GM21390 (cell line): Measurements from ENCODE around the gene EDARADD.
"Not testable (repeated sequence)": the region's sequence is repeated elsewhere in the genome, so short reads cannot be mapped to it uniquely, and the experiment has no call there.

Experiments
- ATAC-seq: cut with Tn5 transposase; IDR thresholded peaks from one replicate; pipeline ENCODE4 v1.9.1; 2021; ENCODE audit not compliant: unreplicated experiment

Gene EDARADD

GRCh38 chr1:236393681-236394481, at the start of gene EDARADD:
EDARADD (plus strand) TSS chr1:236394286; CDS start chr1:236394445, 159 bp downstream.
- ATAC-seq = no peak

GRCh38 chr1:236345728-236346127, 48.4 kb upstream of the EDARADD start:
- no peak for ATAC-seq

GRCh38 chr1:236348071-236348470, 46.0 kb upstream of the EDARADD start:
- no peak for ATAC-seq

GRCh38 chr1:236350308-236350707, 43.8 kb upstream of the EDARADD start:
- no peak for ATAC-seq

- ATAC-seq = no peak
Measured at GRCh38 chr1:236351875-236352573, 42.1 kb upstream of the EDARADD start.

- not testable (repeated sequence) for ATAC-seq
Measured at GRCh38 chr1:236352747-236353146, 41.3 kb upstream of the EDARADD start.

GRCh38 chr1:236353813-236354212, 40.3 kb upstream of the EDARADD start:
- no peak for ATAC-seq

GRCh38 chr1:236354330-236355147, 39.5 kb upstream of the EDARADD start:
- ATAC-seq = no peak

GRCh38 chr1:236356141-236356540, 37.9 kb upstream of the EDARADD start:
- no peak for ATAC-seq

- no peak for ATAC-seq
Measured at GRCh38 chr1:236361909-236362590, 32.0 kb upstream of the EDARADD start.

- ATAC-seq = no peak
Measured at GRCh38 chr1:236363237-236363636, 30.8 kb upstream of the EDARADD start.

GRCh38 chr1:236365999-236366570, 28.0 kb upstream of the EDARADD start:
- ATAC-seq = no peak

- ATAC-seq = not testable (repeated sequence)
Measured at GRCh38 chr1:236366681-236367080, 27.4 kb upstream of the EDARADD start.

- ATAC-seq = no peak
Measured at GRCh38 chr1:236370420-236370819, 23.7 kb upstream of the EDARADD start.

GRCh38 chr1:236371083-236371482, 23.0 kb upstream of the EDARADD start:
- no peak for ATAC-seq

GRCh38 chr1:236377832-236378535, 16.1 kb upstream of the EDARADD start:
- ATAC-seq = no peak

- no peak for ATAC-seq
Measured at GRCh38 chr1:236381565-236382158, 12.4 kb upstream of the EDARADD start.

- no peak for ATAC-seq
Measured at GRCh38 chr1:236388332-236388731, 5.8 kb upstream of the EDARADD start.

- ATAC-seq = no peak
Measured at GRCh38 chr1:236389253-236389652, 4.8 kb upstream of the EDARADD start.
